Fibroblast of lung (primary cell): ENCODE measurements around the gene ZNF492. TPM values are rescaled to one million over a fixed set of nuclear protein-coding genes. Genes with fewer than 3 reads are reported as not detected.
"Not testable (repeated sequence)": the region's sequence is repeated elsewhere in the genome, so short reads cannot be mapped to it uniquely, and the experiment has no call there.

Experiments
- DNase-seq, 2 donors: peaks; one replicate each; pipeline versions ENCODE4 v3.0.0 to v3.0.0-alpha.2; 2010; ENCODE audit warnings: low read depth in 2 of 2
- H2AFZ ChIP-seq: 2 replicates; pipeline ENCODE4 v1.5.1; 2012; ENCODE audit warnings: low read length, control low read depth, inconsistent platforms
- H3K27ac ChIP-seq: 2 replicates; pipeline ENCODE4 v1.5.1; 2011; ENCODE audit warnings: low read length, control low read depth; ENCODE audit not compliant: insufficient read depth
- H3K27me3 ChIP-seq: 2 replicates; pipeline ENCODE4 v1.5.1; 2011; ENCODE audit warnings: mild to moderate bottlenecking, low read length; ENCODE audit not compliant: control insufficient read depth, insufficient read depth
- H3K36me3 ChIP-seq: 2 replicates; pipeline ENCODE4 v1.5.1; 2011; ENCODE audit warnings: low read length; ENCODE audit not compliant: control insufficient read depth, insufficient read depth
- H3K4me1 ChIP-seq: 2 replicates; pipeline ENCODE4 v1.5.1; 2011; ENCODE audit warnings: low read length; ENCODE audit not compliant: control insufficient read depth, insufficient read depth; ENCODE audit errors: extremely low read depth
- H3K4me2 ChIP-seq: 2 replicates; pipeline ENCODE4 v1.5.1; 2011; ENCODE audit warnings: low read length, control low read depth; ENCODE audit not compliant: insufficient read depth; ENCODE audit errors: extremely low read depth
- H3K4me3 ChIP-seq, 4 experiments: fragments of 200-600 bp in 1 of 4; sonication (generic) in 1 of 4; replicated peaks in 1 of 4; 2 replicates each; pipeline ENCODE4 v1.5.1; 2011 to 2016; ENCODE audit warnings: low read length in 4 of 4, low read depth in 3 of 4, mild to moderate bottlenecking in 3 of 4, control low read depth in 2 of 4, inconsistent platforms in 1 of 4, mixed read lengths in 1 of 4; ENCODE audit not compliant: insufficient read depth in 1 of 4; ENCODE audit errors: control extremely low read depth in 1 of 4
- H3K79me2 ChIP-seq: 2 replicates; pipeline ENCODE4 v1.5.1; 2012; ENCODE audit warnings: mild to moderate bottlenecking, low read length, inconsistent platforms; ENCODE audit not compliant: control insufficient read depth, insufficient read depth
- H3K9ac ChIP-seq: 2 replicates; pipeline ENCODE4 v1.5.1; 2011; ENCODE audit warnings: mild to moderate bottlenecking, low read length, control low read depth; ENCODE audit not compliant: insufficient read depth
- H3K9me3 ChIP-seq: 2 replicates; pipeline ENCODE4 v1.5.1; 2012; ENCODE audit warnings: low read depth, low read length; ENCODE audit not compliant: control insufficient read depth, insufficient read depth
- H4K20me1 ChIP-seq: 2 replicates; pipeline ENCODE4 v1.5.1; 2011; ENCODE audit warnings: low read length; ENCODE audit not compliant: control insufficient read depth, insufficient read depth; ENCODE audit errors: extremely low read depth
- CTCF ChIP-seq, 2 donors: IDR thresholded peaks in 1 of 2; conservative IDR thresholded peaks in 1 of 2; 1 replicate in 1 of 2; 2 replicates in 1 of 2; pipeline ENCODE4 v1.5.1; 2011 to 2012; ENCODE audit warnings: low read length in 2 of 2, control low read depth in 1 of 2, inconsistent platforms in 1 of 2, low read depth in 1 of 2, mild to moderate bottlenecking in 1 of 2
- EZH2 ChIP-seq: IDR thresholded peaks from 2 replicates; pipeline ENCODE4 v1.5.1; 2012; ENCODE audit warnings: low read length, control low read depth, mild to moderate bottlenecking; ENCODE audit errors: missing control alignments
- polyA minus RNA-seq: library from RNA; depleted of rRNA, polyadenylated mRNA; stranded (reverse); fragments of >200 nt; gene quantifications from 2 replicates; pipeline ENCODE4 v1.2.3, GENCODE V29; 2011; ENCODE audit warnings: low replicate concordance
- polyA plus RNA-seq, 2 donors: library from polyadenylated mRNA; depleted of rRNA in 1 of 2; stranded (reverse) in 1 of 2; unstranded in 1 of 2; fragments of >200 nt; gene quantifications; 2 replicates each; pipeline ENCODE4 v1.2.1, GENCODE V29; 2011 to 2012; ENCODE audit warnings: missing spikeins in 1 of 2
- total RNA-seq: library from RNA; depleted of rRNA; stranded (reverse); fragments of >200 nt; gene quantifications from 2 replicates; pipeline ENCODE4 v1.2.1, GENCODE V29; 2014

ZNF492 gene
- 0.26 and 0.50 TPM in 2 replicates for total RNA-seq
- polyA plus RNA-seq: 0.28 and 0.94 TPM in 2 replicates
- 0.14 and 0.58 TPM in 2 replicates for polyA plus RNA-seq (2012)
- 2.2 TPM in 1 of 2 replicates, not detected in the other for polyA minus RNA-seq

- not testable (repeated sequence) for H3K9me3 ChIP-seq, H3K27me3 ChIP-seq, H3K36me3 ChIP-seq, H4K20me1 ChIP-seq, H3K79me2 ChIP-seq, H3K4me1 ChIP-seq
- Histone ChIP-seq H3K4me2 (peak within 1 kb of the TSS; percentile 80), H3K27ac (peak within 1 kb of the TSS; percentile 54), H2AFZ (peak within 1 kb of the TSS; percentile 99), H3K4me3 (peak within 1 kb of the TSS; percentile 69 to 88 (median 78)), H3K9ac (peak within 1 kb of the TSS; percentile 70)
- DNase-seq: peak; percentile 89 to 92
These were observed at the start of gene ZNF492 for GRCh38 chr19:22633706-22634449. ZNF492 (plus strand) TSS chr19:22634324; CDS start chr19:22653400, 19,076 bp downstream.

- TF ChIP-seq CTCF (conservative IDR thresholded peaks at IDR 0.05 in 1 of 2, IDR thresholded peaks at IDR 0.05 in 1 of 2; ENCODE audit: low read depth in 1 of 2, low read length in 2 of 2): no peak
- Histone ChIP-seq H3K27ac (no peak overlapping the region), H3K9me3 (no peaks in the 10 kb centered on the region)
These were observed 38.7 kb upstream of the ZNF492 start for GRCh38 chr19:22595422-22595821.

GRCh38 chr19:22595918-22596341 lies 38.2 kb upstream of the ZNF492 start:
- no peak overlapping the region for H3K27ac ChIP-seq
- TF ChIP-seq EZH2 (no peak), CTCF (conservative IDR thresholded peaks at IDR 0.05 in 1 of 2, IDR thresholded peaks at IDR 0.05 in 1 of 2; ENCODE audit: low read depth in 1 of 2, low read length in 2 of 2) (no peak)
- no peaks in the 10 kb centered on the region for H3K27me3 ChIP-seq
- H3K9me3 ChIP-seq: no peaks in the 10 kb centered on the region
- no peak for DNase-seq
- no peak overlapping the region for H3K4me3 ChIP-seq
- H3K36me3 ChIP-seq: no peaks in the 10 kb centered on the region
- H4K20me1 ChIP-seq: no peaks in the 10 kb centered on the region
- no peak overlapping the region for H3K9ac ChIP-seq
- no peaks in the 10 kb centered on the region for H3K79me2 ChIP-seq
- no peak overlapping the region for H3K4me2 ChIP-seq
- H2AFZ ChIP-seq: no peak overlapping the region
- H3K4me1 ChIP-seq: no peaks in the 10 kb centered on the region

More at GRCh38 chr19:22595422-22595821, 38.7 kb upstream of the ZNF492 start:
- Histone ChIP-seq H3K4me2 (no peak overlapping the region), H3K36me3 (no peaks in the 10 kb centered on the region), H3K9ac (no peak overlapping the region), H3K4me1 (no peaks in the 10 kb centered on the region), H3K27me3 (no peaks in the 10 kb centered on the region), H3K79me2 (no peaks in the 10 kb centered on the region), H2AFZ (no peak overlapping the region), H4K20me1 (no peaks in the 10 kb centered on the region), H3K4me3 (no peak overlapping the region)
- no peak for DNase-seq
